Stimulated activated CD8-positive, alpha-beta memory T cell treated with anti-CD3 and anti-CD28 coated beads, Interleukin-15, amount 100 ng/mL, for 24 hours (primary cell): ENCODE results near the gene XCL1.
"Not testable (repeated sequence)": the region's sequence is repeated elsewhere in the genome, so short reads cannot be mapped to it uniquely, and the experiment has no call there.

Experiments used
- DNase-seq: peaks from one replicate; pipeline ENCODE4 v3.0.0-alpha.2; 2020; ENCODE audit warnings: low read depth

XCL1 gene

DNA sequence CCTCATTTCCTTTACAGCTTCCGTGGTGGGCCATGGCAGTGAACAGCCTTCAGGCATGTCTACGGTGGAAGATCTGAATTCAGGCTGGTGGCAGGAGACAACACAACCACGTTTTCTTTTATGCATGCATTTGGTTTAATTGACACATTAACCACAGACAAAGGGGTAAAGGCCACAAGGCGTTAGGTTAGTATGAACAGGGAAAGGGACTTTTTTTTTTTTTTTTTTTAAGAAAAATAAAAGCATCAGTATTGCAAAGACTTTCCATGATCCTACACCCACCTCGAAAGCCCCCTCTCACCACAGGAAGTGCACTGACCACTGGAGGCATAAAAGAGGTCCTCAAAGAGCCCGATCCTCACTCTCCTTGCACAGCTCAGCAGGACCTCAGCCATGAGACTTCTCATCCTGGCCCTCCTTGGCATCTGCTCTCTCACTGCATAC is at the start of gene XCL1:
Gene XCL1, plus strand, starts transcription at position 361 of the 444 bp plus-strand sequence. Its CDS starts 33 bp downstream, at position 394.
- not testable (repeated sequence) for DNase-seq

GRCh38 chr1:168529518-168529917 is 46.9 kb upstream of the XCL1 start:
- DNase-seq = no peak

GRCh38 chr1:168531615-168532345 is 44.6 kb upstream of the XCL1 start:
- DNase-seq = no peak

DNA sequence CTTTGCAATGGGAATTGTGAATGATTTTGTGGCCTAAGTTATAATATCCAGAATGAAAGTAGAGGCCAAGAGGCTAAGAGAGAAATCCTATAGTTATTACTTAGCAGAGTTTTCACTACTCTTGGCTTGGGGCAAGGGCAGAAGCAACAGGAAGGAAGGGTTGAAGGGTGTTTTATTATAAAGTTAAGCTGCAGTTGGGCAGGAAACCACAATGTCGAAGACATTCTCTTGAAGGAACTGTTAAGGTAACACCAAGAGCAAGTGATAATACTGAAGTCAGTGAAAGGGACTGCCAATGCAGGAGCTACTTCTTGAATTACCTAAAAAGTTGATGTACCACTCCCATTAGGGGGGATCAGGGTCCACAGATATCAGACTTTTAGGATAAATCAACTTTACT is 40.9 kb upstream of the XCL1 start:
- DNase-seq = no peak

- not testable (repeated sequence) for DNase-seq
Observed at GRCh38 chr1:168540798-168541197, 35.6 kb upstream of the XCL1 start.

DNA sequence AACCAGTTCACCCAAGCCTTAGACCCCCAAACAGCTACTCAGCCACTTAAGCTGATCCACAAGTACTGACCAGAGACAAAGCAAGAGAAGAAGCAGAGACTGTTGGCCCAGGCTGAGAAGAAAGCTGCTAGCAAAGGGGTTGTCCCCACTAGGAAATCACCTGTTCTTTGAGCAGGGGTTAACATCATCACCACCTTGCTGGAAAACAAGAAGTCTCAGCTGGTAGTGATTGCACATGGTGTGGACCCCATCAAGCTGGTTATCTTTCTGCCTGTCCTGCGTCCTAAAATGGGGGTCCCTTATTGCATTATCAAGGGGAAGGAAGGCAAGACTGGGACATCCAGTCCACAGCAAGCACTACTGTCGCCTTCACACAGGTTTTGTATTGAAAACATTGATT is 33.4 kb upstream of the XCL1 start:
- not testable (repeated sequence) for DNase-seq

- DNase-seq = not testable (repeated sequence)
Observed at GRCh38 chr1:168543840-168544498, 32.4 kb upstream of the XCL1 start, which contains the start of gene XCL2. Gene XCL2 (minus strand): TSS chr1:168543997. CDS start chr1:168543964, 33 bp downstream.

GRCh38 chr1:168545678-168546552 is 30.5 kb upstream of the XCL1 start:
- not testable (repeated sequence) for DNase-seq

DNA sequence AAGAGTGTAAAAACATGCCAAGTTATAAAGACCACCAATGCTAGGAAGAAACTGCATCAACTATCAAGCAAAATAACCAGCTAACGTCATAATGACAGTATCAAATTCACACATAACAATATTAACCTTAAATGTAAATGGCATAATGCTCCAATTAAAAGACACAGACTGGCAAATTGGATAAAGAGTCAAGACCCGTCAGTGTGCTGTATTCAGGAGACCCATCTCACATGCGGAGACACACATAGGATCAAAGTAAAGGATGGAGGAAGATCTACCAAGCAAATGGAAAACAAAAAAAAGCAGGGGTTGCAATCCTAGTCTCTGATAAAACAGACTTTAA is 29.9 kb upstream of the XCL1 start:
- DNase-seq = not testable (repeated sequence)

GRCh38 chr1:168550971-168551370 is 25.4 kb upstream of the XCL1 start:
- no peak for DNase-seq

DNA sequence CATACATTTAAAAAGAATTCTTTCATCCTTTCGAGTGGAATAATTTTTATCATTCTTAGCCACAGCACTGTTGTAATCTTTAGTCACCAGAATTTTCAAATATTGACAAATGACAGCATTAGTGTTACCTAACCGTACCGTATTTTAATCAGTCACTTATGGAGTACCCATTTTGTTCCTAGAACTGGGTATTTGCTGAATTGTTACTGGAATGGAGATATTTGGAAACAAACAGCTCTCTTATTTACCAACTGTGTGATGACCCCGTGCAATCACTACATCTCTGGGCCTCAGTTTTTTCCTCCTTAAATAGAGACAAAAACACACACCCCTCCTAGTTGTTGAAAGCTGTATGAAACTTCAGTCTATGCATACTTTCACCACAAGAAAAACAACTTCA is 24.7 kb upstream of the XCL1 start:
- DNase-seq = no peak

GRCh38 chr1:168552961-168553360 is 23.4 kb upstream of the XCL1 start:
- DNase-seq = no peak

GRCh38 chr1:168553680-168554553 is 22.5 kb upstream of the XCL1 start:
- DNase-seq = no peak

DNA sequence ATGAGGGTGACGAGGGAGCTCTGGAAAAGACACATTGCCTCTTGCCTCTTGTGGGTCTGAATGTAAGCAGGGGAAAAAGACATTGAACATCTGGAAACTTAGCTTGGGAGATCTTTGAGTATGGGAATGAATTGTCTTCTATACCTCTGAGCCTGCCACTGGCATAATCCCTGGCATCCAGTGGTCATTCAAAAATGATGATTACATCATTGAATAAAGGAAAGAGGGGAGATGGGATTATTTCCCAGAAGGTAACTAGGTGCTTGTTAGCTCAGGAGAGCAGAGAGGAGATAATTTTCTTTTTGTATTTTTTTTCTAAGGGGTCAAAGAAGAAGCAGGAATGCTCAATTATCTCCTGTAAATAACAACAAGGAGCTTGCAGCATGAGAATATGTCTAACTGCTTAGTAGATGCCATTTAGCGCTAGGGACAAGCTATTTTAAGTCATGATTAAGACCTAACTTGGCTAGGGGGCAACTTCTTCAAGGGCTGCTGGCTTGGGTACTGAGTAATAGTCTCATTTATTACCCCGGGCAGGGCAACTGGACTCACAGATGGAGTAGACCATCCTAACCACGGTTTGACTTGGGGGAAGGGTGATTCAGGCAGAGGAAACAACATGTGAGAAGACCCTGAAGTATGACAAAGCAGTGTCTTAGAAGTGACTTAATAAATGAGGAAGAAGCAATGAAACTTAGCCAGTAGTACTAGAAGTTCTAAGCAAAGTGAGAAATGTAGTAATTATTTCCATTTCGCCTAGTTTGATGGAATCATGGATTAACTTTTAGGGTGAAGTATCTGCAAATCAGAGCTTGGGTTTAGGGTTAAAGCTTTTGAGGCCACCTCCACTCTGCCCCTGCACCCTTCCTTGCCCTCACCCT is 21.6 kb upstream of the XCL1 start:
- DNase-seq = no peak

DNA sequence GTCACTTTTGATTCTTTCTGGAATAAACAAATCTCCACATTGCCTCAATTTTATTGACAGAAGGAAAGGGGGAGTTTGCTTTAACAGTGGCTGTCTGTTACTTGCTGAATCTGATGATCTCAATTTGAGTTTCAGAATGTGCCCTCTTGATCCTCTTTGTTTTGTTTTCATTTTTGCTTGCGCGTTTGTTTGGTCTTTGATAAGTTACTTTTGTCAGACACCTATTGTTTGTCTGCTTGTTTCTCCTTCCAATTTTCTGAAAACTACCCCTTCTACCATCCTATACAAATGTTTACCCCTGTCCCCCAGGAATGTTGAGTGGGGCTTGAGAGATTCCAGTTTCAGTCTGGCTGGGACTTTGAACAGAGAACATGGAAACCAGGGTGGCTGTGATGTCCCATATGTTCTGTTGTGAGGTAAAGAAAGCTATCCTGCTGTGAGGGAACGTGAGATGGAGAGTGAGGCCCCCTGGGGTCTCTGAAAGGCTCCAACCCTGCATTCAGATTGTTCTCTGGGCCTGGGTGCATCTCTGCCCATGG is 20.8 kb upstream of the XCL1 start:
- DNase-seq = no peak

DNA sequence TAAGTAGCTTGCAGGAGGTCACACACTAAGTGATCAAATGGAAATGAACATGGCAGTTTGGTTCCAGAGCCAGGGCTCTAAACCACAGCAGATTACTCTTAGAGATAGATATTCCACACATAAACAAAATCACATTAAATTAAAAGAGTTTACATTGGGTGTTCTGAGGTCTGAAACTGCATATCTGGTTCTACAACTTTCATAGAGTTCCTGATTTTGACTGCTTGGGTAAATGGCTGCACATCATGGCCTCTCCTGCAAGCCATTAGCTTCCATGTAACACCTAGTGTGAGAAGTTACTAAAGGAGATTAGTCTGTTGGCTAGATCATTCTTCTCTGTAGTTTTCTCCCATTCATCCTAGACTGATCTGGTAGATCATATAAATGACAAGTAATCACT is 19.8 kb upstream of the XCL1 start:
- no peak for DNase-seq

DNA sequence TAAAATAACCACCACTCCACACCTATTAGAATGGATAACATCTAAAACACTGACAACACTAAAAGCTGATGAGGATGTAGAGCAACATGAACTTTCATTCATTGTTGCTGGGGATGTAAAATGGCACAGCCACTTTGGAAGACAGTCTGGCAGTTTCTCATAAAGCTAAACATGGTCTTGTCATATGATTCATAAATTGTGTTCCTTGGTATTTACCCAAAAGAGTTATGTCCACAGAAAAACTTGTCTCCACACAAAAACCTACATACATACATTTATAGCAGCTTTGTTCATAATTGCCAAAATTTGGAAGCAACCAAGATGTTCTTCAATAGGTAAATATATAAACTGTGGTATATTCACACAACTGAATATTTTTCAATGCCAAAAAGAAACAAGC is 16.0 kb upstream of the XCL1 start:
- DNase-seq = no peak

- no peak for DNase-seq
Observed at GRCh38 chr1:168561989-168562388, 14.4 kb upstream of the XCL1 start.

GRCh38 chr1:168565825-168566224 is 10.6 kb upstream of the XCL1 start:
- no peak for DNase-seq

GRCh38 chr1:168567007-168567406 is 9.4 kb upstream of the XCL1 start:
- no peak for DNase-seq
